GM19467 (cell line): ENCODE measurements around the gene TMEM59L.

Experiments used
- ATAC-seq: cut with Tn5 transposase; IDR thresholded peaks from one replicate; pipeline ENCODE4 v1.9.1; 2021; ENCODE audit warnings: mild to moderate bottlenecking, moderate library complexity; ENCODE audit not compliant: unreplicated experiment

Gene TMEM59L

DNA sequence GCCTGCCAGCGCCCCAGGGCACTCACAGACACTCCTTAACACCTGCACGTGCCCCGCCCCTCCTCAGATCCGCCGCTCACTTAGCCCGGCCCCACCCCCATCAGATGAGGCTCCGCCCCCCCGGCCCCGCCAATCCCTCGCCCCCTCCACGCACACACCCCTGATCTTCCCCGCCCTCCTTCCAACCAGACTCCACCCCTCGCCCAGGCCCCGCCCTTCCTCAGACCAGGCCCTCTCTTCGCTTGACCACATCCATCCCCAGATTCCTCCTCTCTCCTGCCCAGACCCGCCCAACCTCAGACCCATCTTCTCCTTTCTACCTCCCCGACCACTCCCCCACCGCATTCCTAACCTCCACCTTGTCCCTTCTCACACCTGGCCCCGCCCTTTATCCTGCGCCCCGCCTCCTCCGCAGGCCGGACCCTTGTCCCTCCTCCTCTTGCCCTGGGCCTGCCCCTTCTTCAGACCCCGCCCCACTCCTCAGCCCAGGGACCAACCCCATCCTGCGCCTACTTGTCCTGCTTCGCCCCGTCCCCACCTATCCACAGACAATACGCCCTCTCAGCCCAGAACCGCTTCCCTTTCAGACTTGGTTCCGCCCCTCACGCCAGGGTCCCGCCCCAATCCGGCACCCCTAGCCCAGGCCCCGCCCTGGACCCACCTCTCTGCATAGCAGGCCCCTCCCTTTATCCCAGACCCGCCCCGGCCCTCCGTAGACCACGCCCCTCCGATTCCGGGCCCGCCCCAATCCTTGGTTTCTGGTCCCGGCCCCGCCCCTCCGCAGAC, 23.7 kb downstream of the TMEM59L start:
- peak; percentile 77 for ATAC-seq

DNA sequence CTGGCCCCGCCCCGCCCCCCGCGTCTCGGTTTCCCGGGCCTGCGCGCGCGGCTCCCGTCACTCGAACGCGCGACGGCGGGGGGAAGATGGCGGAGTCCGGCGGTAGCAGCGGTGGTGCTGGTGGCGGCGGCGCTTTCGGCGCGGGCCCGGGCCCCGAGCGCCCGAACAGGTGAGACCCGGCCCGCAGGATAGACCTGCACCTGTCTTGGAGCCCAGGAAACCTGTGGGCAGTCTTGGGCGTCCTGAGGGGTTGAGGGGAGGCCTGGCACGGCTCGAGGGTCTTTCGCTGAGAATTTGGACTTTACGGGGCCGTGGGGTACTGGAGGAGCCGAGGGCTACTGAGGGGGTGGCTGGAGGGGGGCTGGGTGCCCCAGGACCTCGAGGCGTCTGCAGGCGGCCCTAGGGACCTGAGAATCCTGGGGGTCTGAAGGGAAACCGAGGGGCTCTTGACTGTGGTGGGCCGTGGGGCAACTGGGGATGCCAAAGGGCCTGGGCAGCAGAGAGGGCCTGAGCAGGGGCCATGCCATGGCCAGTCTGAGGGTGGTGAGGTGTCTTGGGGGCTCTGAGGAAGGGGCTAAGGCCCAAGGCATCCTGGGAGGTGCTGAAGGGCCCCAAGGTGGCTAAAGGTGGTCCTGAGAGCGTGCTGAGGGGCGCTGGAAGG, 24.4 kb downstream of the TMEM59L start, which contains the start of gene KLHL26:
Gene KLHL26 (plus strand): TSS at position 60 of the 661 bp plus-strand sequence. CDS start 27 bp downstream, at position 87.
- ATAC-seq: no peak

DNA sequence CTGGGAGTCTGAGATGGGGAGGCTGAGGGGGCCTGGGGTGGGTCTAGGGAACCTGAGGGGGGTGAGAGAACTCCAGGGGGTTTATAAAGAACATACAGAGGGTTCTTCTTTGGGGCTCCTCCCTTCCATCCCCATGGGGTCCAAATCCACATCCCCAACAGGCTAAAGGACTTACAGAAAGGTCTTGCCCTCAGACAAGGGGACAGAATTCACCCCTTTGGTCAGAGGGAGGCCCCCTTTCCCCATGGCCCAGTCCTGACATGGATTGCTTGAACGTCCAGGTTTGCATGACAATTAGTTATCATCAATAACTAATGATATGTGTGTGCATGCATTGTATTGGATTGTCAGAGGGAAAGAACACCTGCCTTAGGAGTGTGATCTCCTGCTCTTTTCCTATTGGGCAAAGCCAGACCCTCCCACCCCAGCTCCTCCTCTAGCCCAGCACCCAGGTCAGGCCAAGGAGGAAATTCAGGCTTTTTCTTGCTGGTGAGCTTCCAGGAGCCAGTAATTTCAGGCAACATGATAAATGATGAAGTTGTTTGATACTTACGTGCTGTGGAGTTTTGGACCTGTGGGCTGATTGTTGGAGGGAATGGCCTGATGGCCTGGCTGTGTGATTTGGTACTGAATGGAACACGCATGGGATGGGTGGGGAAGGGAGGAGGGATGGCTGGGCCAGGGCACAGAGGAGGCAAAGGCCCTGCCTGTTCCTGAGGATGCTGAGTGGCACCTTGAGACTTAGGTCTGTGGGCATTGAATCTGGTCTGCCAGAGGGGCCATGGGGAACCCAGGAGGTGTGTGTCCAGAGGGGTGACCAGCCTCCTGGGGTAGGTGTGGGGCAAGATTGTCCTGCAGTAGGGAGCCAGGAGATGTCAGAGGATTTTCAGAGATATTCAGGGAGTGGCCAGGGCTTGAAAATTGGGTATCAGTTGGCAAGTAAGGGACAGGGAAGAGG, 25.3 kb downstream of the TMEM59L start:
- no peak for ATAC-seq

DNA sequence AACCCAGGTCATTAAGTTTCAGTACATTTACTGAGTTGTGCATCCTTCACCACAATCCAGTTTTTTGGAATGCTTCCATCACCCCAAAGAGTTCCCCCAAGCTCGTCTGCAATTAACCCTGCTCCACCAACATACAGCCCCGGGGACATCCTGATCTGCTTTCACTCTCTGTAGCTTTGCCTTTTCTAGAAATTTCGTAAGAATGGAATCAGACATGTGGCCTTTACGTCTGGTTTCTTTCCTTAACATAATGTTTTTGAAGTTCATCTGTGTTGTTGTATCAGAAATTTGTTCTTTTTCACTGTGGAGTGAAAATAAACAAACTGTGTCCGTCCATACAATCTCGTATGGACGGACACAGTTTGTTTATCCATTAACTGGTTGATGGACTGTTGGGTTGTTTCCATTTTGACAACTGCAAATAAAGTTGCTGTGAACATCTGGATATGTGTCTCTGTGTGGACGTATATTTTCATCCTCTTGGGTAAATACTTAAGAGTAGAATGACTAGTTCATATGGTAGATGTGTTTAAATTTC, 27.1 kb downstream of the TMEM59L start:
- ATAC-seq: no peak

DNA sequence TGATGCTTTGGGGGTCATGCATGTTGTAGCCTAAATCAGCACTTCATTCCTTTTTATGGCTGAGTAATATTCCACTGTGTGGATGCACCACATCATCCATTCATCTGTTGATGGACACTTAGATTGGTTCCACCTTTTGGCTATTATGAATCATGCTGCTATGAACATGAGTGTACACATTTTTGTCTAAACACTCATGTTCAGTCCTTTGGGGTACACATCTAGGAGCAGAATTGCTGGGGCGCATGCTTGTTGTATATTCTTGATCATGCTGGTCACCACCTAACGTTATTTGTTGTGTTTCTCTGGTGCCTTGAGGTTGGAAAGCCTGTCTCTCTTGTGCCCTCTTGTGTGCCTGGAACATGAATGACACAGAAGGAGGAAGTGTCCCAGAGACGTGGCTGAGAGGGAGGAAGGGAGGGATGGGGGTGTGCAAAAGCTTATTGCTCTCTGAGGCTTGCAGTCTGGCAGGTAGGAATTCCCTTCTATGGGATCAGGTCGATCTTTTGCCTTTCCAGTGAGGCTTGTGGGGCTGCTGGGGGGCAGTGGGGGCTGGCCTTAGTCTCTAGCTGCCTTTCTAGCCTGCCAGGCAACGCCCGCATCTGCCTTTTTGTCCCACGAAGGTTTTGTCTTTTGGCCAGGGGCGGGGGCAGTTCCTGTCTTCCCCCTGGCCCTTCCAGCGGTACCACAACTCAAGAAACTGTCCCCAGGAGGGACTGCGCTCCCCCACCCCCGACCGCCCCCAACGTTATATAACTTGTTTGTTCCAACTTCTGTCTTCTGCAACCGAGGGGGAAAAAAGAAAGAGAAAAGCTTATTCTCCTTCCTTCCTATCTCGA, 31.7 kb downstream of the TMEM59L start:
- no peak for ATAC-seq

DNA sequence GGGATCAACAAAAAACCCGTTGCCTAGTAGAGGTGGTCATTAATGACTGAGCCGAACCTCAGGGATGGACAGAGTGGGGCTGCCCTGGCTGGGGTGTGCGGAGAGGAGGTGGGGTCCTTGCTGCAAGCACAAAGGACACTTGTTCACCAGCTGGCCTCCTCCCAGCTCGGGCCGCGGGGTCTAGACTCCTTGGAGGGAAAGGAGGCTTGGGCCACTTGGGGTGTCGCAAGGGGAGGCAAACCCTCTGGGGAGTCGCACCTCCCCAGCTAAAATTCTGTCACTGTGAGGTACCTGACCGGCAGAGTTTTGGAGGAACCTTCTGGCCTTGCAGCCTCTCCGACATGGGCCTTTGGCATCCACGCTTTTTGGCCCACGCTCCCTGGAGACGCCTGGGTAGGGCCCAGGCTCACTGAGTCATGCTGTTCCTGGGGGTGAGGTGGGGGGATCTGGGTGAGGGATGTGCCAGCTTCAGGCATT, 32.4 kb downstream of the TMEM59L start:
- no peak for ATAC-seq

DNA sequence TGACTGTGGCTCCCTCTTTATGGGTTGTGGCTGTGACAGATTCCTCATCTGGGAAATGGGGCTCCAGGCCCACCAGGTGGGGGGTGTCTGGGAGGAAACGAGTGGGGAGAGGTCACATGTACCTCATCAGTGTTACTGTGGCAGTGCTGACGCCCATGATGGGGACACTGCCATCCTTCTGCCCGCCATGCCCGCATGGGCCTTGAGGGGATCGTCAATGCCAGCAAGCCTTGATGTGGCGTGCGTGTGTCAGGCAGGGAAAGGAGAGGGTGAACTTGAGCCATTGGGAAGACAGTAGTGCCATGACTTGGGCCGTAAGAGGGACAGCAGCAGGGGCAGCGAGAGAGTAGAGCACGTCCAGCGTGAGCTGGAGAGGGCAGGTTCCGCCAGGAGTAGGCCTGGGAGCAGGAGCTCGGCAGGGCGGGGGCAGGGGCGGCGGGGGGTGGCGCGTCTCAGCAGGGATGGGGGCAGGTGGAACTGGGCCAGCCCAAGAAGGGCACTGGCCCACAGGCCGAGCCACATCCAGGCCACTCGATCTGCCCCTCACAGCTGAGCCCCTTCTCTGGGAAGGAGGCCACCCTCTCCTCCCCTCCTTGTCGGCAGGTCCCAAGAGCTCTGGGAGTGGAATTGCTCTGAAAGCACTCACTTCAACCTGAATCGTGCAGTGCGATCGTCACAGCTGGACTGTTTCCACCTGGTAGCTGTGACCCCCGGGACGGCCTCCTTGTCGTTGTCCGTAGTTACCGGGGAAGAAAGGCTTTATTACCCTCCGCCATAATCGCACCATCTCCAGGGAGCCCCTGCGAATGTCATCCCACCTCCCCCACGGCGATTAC, 34.1 kb downstream of the TMEM59L start:
- ATAC-seq: no peak

DNA sequence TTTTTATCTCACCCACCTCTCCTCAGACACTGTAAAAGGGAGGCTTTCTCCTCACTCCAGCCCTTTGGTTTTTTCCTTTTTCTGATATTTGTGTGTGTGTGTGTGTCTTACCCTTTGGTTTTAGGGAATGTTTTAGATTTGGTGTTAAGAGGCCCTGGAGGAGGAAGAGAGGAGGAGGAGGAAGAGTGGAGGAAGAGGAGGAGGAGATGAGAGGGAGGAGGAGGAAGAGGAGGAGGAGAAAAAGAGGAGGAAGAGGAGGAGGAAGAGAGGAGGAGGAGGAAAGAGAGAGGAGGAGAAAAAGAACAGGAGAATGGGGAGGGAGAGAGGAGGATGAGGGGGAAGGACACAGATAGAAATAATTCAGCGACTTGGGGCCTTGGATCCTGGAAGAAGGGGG, 34.7 kb downstream of the TMEM59L start:
- ATAC-seq: no peak

DNA sequence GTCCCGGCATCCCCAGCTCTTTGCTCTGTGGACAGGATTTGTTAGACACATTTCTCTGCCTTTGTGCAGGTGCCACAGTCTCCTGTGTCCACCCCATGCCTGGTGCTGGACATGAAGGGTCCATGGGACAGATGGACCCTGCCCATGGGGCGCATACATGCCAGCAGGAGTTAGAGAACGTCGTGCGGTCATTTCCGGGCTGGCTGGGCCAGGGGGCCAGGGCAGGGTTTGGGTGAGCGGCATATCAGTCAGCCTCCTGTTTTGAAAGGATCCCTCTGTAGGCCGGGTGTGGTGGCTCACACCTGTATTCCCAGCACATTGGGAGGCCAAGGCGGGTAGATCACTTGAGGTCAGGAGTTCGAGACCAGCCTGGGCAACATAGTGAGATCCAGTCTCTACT, 35.1 kb downstream of the TMEM59L start:
- ATAC-seq: no peak

DNA sequence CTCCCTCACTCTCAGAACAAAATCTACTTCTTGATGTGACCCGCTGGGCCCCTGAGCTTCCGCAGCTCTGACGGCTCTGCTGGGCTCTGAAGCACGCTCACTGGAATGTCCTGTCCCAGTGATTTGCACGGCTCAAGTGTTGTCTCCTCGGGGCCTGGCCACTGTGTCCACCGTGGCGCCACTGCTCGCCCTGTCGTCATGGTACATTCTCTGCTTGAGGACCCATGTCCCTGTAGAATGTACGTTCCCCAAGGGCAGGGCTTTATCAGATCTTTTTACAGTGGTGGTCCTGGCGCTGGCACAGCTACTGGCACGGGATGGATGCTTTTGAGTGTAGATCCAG, 36.3 kb downstream of the TMEM59L start:
- no peak for ATAC-seq

DNA sequence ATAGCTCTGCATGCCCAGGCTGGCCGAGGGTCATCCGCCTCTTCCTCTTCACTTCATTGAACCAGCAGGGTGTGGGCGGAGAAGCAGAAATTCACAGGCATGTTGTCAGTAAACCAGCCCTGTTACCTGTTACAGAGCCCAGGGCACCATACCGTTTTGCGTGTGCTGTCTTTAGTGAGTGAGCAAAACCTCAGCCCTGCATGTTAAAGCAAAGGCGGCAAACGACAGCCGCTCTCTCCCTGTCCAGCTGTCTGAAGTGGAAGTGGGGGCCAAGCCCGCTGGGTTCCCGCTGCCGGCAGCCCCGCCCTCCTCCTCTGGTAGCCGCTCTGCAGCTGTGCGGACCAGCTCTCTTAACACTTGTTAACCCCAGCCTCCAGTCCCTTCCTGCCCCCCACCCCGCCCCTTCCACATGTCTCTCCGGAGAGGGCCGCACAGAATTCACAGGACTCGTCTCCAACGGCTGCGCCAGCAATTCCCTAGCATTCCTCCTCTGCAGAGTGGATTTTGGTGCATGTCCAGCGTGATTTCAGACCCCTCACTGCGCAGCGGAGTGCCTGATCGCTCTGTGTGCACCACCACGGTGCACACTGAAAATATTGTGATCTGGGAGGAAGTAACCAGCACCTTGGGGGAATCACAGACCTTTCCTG, 36.8 kb downstream of the TMEM59L start:
- ATAC-seq: no peak

DNA sequence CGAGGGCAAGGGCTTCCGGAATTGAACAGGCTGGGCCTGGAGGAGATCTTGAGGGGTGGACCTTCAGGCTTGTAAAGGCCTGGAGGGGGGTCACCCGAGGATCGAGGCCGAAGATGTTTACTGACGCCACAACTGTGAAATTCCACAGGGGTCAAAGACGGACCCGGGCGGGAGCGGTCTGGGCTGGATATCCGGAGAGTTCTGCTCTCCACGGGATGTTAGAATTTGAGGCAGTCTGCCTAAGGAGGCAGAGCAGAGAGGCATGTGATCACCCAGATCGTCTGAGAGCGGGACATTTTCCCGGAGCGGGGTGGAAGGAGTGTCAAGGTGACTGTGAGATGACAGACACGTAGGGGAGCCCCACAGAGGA, 37.3 kb downstream of the TMEM59L start:
- no peak for ATAC-seq

DNA sequence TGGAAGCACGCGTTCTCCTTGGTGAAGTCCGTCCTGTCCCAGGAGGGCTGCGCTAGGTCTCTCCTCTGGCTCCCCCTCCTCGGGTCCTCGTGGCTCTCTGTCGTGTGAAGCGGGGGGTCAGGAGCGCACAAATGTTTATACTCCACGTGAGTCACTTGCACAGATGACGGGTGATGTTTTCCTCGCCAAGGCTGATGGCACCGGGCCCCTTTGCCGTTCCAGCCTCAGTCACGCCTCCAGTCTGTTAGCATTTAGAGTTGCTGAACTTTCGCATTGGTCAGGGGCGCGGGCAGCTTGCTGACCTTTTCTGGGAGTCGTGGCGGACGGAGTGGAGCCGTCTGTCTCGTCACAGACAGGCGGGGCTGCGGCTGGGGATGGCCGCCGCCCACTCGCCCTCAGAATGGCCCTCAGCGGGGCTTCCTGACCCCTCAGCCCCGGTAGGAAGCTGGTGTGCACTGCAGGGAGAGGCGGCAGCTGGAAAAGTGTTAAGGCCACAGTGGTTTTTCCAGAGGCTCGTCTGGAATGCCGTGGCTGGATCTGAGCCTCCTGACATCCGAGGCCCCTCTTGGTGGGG, 37.9 kb downstream of the TMEM59L start:
- ATAC-seq: no peak

DNA sequence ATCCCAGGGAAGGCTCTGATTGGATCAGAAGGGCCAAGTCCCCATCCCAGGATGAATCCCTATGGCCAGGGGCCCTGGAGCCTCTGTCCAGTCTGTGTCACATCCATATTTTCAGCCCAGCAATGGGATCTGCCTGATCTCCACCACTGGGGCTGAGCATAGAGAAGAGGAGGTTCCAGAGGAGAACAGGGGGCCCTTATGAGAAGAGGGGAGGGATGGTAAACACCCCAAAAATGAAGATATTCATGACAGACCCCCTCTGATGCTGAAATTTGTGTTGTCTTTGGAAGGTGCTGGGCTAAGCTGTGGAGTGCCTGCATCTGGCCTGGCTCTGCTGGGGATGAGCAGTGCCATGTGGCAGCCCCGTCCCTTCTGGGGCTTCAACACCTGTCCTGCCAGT, 38.6 kb downstream of the TMEM59L start:
- no peak for ATAC-seq

DNA sequence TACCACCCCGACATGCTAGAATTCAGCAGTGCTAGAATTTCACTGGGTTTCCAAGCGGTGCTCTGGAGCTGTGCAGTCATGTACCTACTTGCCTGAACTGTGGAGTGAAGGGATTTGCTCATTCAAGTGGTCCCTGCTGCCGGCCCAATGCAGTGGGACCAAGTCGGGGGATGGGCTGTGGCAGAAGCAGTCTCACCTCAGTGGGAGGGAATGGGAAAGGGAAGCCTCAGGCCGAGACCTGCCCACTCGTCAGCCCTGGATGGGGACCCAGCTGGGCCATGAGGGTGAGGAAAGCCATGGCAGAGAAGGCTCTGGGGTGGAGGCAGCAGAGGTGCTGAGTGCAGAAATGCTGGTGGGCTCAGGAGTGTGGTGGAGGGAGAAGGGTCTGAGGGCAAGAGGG, 39.1 kb downstream of the TMEM59L start:
- no peak for ATAC-seq

DNA sequence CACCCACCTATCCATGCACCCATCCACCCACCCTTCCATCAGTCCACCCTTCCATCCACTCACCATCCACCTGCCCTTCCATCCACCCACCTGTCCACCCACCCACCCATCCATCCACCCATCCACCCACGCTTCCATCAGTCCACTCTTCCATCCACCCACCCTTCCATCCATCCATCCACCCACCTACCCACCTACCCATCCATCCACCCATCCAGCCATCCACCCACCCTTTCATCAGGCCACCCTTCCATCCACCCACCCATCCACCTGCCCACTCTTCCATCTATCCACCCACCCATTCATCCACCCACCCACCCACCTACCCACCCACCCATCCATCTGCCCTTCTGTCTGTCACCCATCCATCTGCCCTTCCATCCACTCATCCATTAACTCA, 41.2 kb downstream of the TMEM59L start:
- no peak for ATAC-seq

DNA sequence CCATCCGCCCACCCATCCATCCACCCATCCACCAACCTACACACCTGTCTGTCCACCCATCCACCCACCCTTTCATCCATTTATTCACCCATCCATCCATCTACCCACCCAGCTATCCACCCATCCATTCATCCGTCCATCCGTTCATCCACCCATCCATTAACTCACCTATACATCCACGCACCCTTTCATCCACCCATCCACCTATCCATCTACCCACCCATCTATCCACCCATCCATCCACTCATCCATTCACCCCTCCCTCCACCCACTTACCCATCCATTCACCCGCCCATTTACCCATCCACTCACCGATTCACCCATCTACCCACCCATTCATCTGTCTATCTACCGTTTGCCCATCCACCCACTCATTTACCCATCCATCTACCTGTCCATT, 41.8 kb downstream of the TMEM59L start:
- ATAC-seq: no peak

DNA sequence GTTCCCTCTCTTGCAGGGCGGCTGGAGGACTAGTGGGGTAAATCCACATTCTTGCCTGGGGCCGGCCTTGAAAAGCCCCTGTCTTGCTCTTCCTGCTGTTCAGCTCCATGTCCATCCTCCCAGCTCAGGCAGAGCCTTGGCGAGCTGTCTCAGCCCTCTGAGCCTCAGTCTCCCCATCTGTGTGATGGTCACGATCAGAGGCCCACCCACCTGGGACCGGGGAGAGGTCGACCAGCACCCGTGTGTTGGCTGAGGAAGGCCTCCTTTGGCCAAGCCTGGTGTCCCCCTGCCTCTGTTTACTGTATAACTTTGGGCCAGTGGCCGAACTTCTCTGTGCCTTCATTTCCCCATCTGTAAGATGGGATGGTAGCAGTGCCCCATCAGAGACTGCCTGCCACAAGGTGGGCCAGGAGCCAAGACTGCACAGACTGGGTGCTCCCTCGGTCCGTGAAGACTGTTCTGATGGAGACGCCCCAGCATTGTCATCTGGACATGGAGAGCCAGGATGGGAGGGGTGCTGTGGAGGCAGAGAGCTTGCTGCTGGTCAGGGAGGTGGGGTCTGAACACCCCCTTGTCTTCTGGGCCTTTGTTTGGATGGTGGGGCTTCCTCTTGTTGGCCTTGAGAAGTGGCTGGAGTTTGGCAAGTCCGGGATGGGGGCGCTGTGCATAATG, 42.6 kb downstream of the TMEM59L start:
- no peak for ATAC-seq
